NCI-H2227 (cell line): ENCODE results near the gene CD109.
"Not testable (repeated sequence)": the region's sequence is repeated elsewhere in the genome, so short reads cannot be mapped to it uniquely, and the experiment has no call there.

ENCODE experiments used
- DNase-seq: peaks from one replicate; lab custom pipeline; 2025; ENCODE audit not compliant: unreplicated experiment; lab: John Stamatoyannopoulos, UW

Gene CD109

GRCh38 chr6:73784726-73785505 lies 88.9 kb downstream of the CD109 start:
- no peak for DNase-seq

GRCh38 chr6:73790574-73790973 lies 94.6 kb downstream of the CD109 start:
- no peak for DNase-seq

- DNase-seq = no peak
Observed at GRCh38 chr6:73791336-73791735, 95.3 kb downstream of the CD109 start.

GRCh38 chr6:73792738-73793137 lies 96.7 kb downstream of the CD109 start:
- no peak for DNase-seq

GRCh38 chr6:73796881-73797280 lies 100.9 kb downstream of the CD109 start:
- no peak for DNase-seq

- DNase-seq = no peak
Observed at GRCh38 chr6:73797861-73798260, 101.9 kb downstream of the CD109 start.

GRCh38 chr6:73798592-73798991 lies 102.6 kb downstream of the CD109 start:
- no peak for DNase-seq

- DNase-seq = no peak
Observed at GRCh38 chr6:73800997-73801396, 105.0 kb downstream of the CD109 start.

- no peak for DNase-seq
Observed at GRCh38 chr6:73801652-73802268, 105.8 kb downstream of the CD109 start.

GRCh38 chr6:73802366-73802765 lies 106.4 kb downstream of the CD109 start:
- DNase-seq = no peak

- DNase-seq = peak; percentile 3
Observed at GRCh38 chr6:73803562-73804241, 107.7 kb downstream of the CD109 start.

- DNase-seq = not testable (repeated sequence)
Observed at GRCh38 chr6:73805221-73805620, 109.2 kb downstream of the CD109 start.

GRCh38 chr6:73805982-73806381 lies 110.0 kb downstream of the CD109 start:
- DNase-seq = not testable (repeated sequence)

- DNase-seq = no peak
Observed at GRCh38 chr6:73811706-73812105, 115.7 kb downstream of the CD109 start.

GRCh38 chr6:73817253-73817652 lies 121.2 kb downstream of the CD109 start:
- DNase-seq = no peak

GRCh38 chr6:73823046-73823735 lies 127.2 kb downstream of the CD109 start:
- DNase-seq = no peak

- no peak for DNase-seq
Observed at GRCh38 chr6:73823832-73824231, 127.8 kb downstream of the CD109 start.

GRCh38 chr6:73826571-73826970 lies 130.6 kb downstream of the CD109 start:
- DNase-seq = no peak

- DNase-seq = no peak
Observed at GRCh38 chr6:73830119-73830518, 134.1 kb downstream of the CD109 start.

GRCh38 chr6:73832313-73832712 lies 136.3 kb downstream of the CD109 start:
- no peak for DNase-seq

GRCh38 chr6:73844696-73845095 lies 148.7 kb downstream of the CD109 start:
- not testable (repeated sequence) for DNase-seq
